WTC11 (cell line): Measurements from ENCODE around the gene FHIP2A.

Source experiments
- ATF3 ChIP-seq: sonication (generic); formaldehyde crosslinking; conservative IDR thresholded peaks from 2 replicates; pipeline ENCODE4 v1.8.1; 2022; ENCODE audit warnings: mild to moderate bottlenecking, missing genetic modification reagents
- CTCF ChIP-seq: fragments of 200-600 bp; IDR thresholded peaks from 2 replicates; pipeline ENCODE4 v1.8.0; 2022; ENCODE audit warnings: antibody characterized with exemption
- MAX ChIP-seq: sonication (generic); formaldehyde crosslinking; IDR thresholded peaks from 2 replicates; pipeline ENCODE4 v1.8.0; 2022; ENCODE audit warnings: mild to moderate bottlenecking, missing genetic modification reagents
- SMAD3 ChIP-seq: sonication (generic); formaldehyde crosslinking; IDR thresholded peaks from 2 replicates; pipeline ENCODE4 v1.8.0; 2022; ENCODE audit warnings: missing genetic modification reagents, mild to moderate bottlenecking, borderline replicate concordance
- SP1 ChIP-seq: sonication (generic); formaldehyde crosslinking; conservative IDR thresholded peaks from 2 replicates; pipeline ENCODE4 v1.8.1; 2022; ENCODE audit warnings: missing genetic modification reagents
- TEAD4 ChIP-seq: sonication (generic); formaldehyde crosslinking; IDR thresholded peaks from 2 replicates; pipeline ENCODE4 v1.8.0; 2022; ENCODE audit warnings: mild to moderate bottlenecking, missing genetic modification reagents

GRCh38 chr10:114871379-114871778 lies 49.8 kb downstream of the FHIP2A start:
- TF ChIP-seq CTCF (no peak), TEAD4 (no peak), SMAD3 (CRISPR knock-in tag) (no peak), ATF3 (CRISPR knock-in tag) (no peak), SP1 (CRISPR knock-in tag) (no peak), MAX (CRISPR knock-in tag) (no peak)
